B cell (primary cell): Measurements from ENCODE around the gene SIGLEC10. TPM values are rescaled to one million over a fixed set of nuclear protein-coding genes. Genes with fewer than 3 reads are reported as not detected.

Source experiments
- ATAC-seq: fragments of 200-7000 bp; cut with Tn5 transposase; one replicate; pipeline ENCODE4 v1.10.0; 2021; ENCODE audit warnings: low read depth, mild to moderate bottlenecking, moderate number of reproducible peaks, moderate library complexity
- CTCF ChIA-PET: fragments of 350-600 bp; sonication (Branson Sonifier 250); formaldehyde crosslinking; loops from one replicate; lab custom pipeline; 2021; ENCODE audit warnings: antibody characterized with exemption, inconsistent platforms; lab: Charles Lee
- POLR2A ChIA-PET: fragments of 350-600 bp; sonication (Branson Sonifier 250); formaldehyde crosslinking; loops from one replicate; lab custom pipeline; 2021; ENCODE audit warnings: antibody characterized with exemption; lab: Charles Lee
- DNase-seq: peaks from one replicate; pipeline ENCODE4 v3.0.0; 2013
- H2AFZ ChIP-seq: 2 replicates; pipeline ENCODE4 v1.6.1; 2012; ENCODE audit warnings: mild to moderate bottlenecking, low read depth, low read length; ENCODE audit not compliant: insufficient read depth, poor library complexity, severe bottlenecking
- H3K27ac ChIP-seq, 2 donors: 1 replicate in 1 of 2; 2 replicates in 1 of 2; pipeline ENCODE4 v1.5.1; 2012 to 2013; ENCODE audit warnings: low read length in 2 of 2, mild to moderate bottlenecking in 2 of 2, moderate library complexity in 1 of 2
- H3K27me3 ChIP-seq, 4 experiments: fragments of 200-600 bp in 1 of 4; sonication (generic) in 1 of 4; replicated peaks in 1 of 4; 1 replicate in 2 of 4; 2 replicates in 2 of 4; pipeline versions ENCODE4 v1.6.1 to v1.7.0; 2013 to 2016; ENCODE audit warnings: low read length in 3 of 4, mild to moderate bottlenecking in 2 of 4, mixed read lengths in 1 of 4, moderate library complexity in 1 of 4; ENCODE audit not compliant: insufficient read depth in 4 of 4, control insufficient read depth in 3 of 4; ENCODE audit errors: control extremely low read depth in 1 of 4
- H3K36me3 ChIP-seq, 2 experiments: replicated peaks in 1 of 2; 1 replicate in 1 of 2; 2 replicates in 1 of 2; pipeline versions ENCODE4 v1.6.1 to v1.7.1; 2013; ENCODE audit warnings: low read length in 1 of 2; ENCODE audit not compliant: insufficient read depth in 2 of 2, control insufficient read depth in 1 of 2; ENCODE audit errors: control extremely low read depth in 1 of 2, extremely low read depth in 1 of 2
- H3K4me1 ChIP-seq, 2 donors: fragments of 200-600 bp in 1 of 2; sonication (generic) in 1 of 2; 1 replicate in 1 of 2; 2 replicates in 1 of 2; pipeline versions ENCODE4 v1.5.1 to v1.6.1; 2013 to 2017; ENCODE audit warnings: low read length in 2 of 2; ENCODE audit not compliant: control insufficient read depth in 2 of 2, insufficient read depth in 2 of 2
- H3K4me2 ChIP-seq: replicated peaks from 2 replicates; pipeline ENCODE3; 2012; ENCODE audit warnings: mild to moderate bottlenecking, low read depth, low read length; ENCODE audit not compliant: poor library complexity, severe bottlenecking
- H3K4me3 ChIP-seq, 5 experiments: fragments of 200-600 bp in 1 of 5; sonication (generic) in 1 of 5; 1 replicate in 3 of 5; 2 replicates in 2 of 5; pipeline versions ENCODE4 v1.5.1 to v1.7.0; 2011 to 2016; ENCODE audit warnings: low read length in 4 of 5, mild to moderate bottlenecking in 4 of 5, low read depth in 2 of 5, control low read depth in 1 of 5, moderate library complexity in 1 of 5; ENCODE audit not compliant: insufficient read depth in 1 of 5; ENCODE audit errors: control extremely low read depth in 1 of 5, extremely low read depth in 1 of 5
- H3K79me2 ChIP-seq: fragments of 200-600 bp; sonication (generic); one replicate; pipeline ENCODE4 v1.6.0; 2016; ENCODE audit warnings: low read length; ENCODE audit not compliant: control insufficient read depth, insufficient read depth
- H3K9ac ChIP-seq: fragments of 200-600 bp; sonication (generic); 2 replicates; pipeline ENCODE4 v1.6.1; 2017; ENCODE audit warnings: mild to moderate bottlenecking, low read length, moderate library complexity
- H3K9me3 ChIP-seq, 3 donors: one replicate each; pipeline versions ENCODE4 v1.6.1 to v1.7.1; 2013; ENCODE audit warnings: low read length in 2 of 3; ENCODE audit not compliant: control insufficient read depth in 2 of 3, insufficient read depth in 1 of 3; ENCODE audit errors: control extremely low read depth in 1 of 3
- H4K20me1 ChIP-seq: 2 replicates; pipeline ENCODE4 v1.6.0; 2012; ENCODE audit warnings: mild to moderate bottlenecking, low read length; ENCODE audit not compliant: insufficient read depth, control insufficient read depth, poor library complexity, severe bottlenecking
- H3K27ac Mint-ChIP-seq: one replicate; pipeline ENCODE4 v1.8.0; 2021; ENCODE audit warnings: mixed read lengths
- H3K27me3 Mint-ChIP-seq: one replicate; pipeline ENCODE4 v1.8.0; 2021; ENCODE audit warnings: mixed read lengths
- H3K4me1 Mint-ChIP-seq: one replicate; pipeline ENCODE4 v1.8.0; 2021; ENCODE audit warnings: mixed read lengths
- H3K4me3 Mint-ChIP-seq: one replicate; pipeline ENCODE4 v1.8.0; 2021; ENCODE audit warnings: mixed read lengths
- H3K9me3 Mint-ChIP-seq: one replicate; pipeline ENCODE4 v1.8.0; 2022; ENCODE audit warnings: mixed read lengths; ENCODE audit not compliant: insufficient read depth
- CTCF ChIP-seq: fragments of 200-600 bp; IDR thresholded peaks from one replicate; pipeline ENCODE4 v1.8.0; 2022; ENCODE audit warnings: antibody characterized with exemption, mild to moderate bottlenecking
- EZH2 ChIP-seq: IDR thresholded peaks from 2 replicates; pipeline ENCODE4 v1.6.1; 2012; ENCODE audit warnings: borderline replicate concordance, low read depth, mild to moderate bottlenecking, moderate library complexity, low read length; ENCODE audit not compliant: insufficient read depth, poor library complexity, severe bottlenecking
- WGBS: methylation state at CpG from one replicate; pipeline ENCODE4 v1.1.5; 2013; ENCODE audit warnings: missing lambda C conversion rate; ENCODE audit not compliant: insufficient coverage; 5-methylcytosine and 5-hydroxymethylcytosine counted together
- intact Hi-C: fragments of 100-400 bp; cut with micrococcal nuclease; formaldehyde crosslinking; loops from one replicate; pipeline ENCODE4 v1.10.0; 2022
- polyA plus RNA-seq: library from polyadenylated mRNA; depleted of rRNA; stranded (reverse); fragments of >200 nt; gene quantifications from 2 replicates; pipeline ENCODE4 v1.2.3, GENCODE V29; 2012
- total RNA-seq, 2 donors: library from RNA; stranded (reverse); fragments of 120-200 nt in 1 of 2; gene quantifications; 1 replicate in 1 of 2; 2 replicates in 1 of 2; pipeline versions ENCODE4 v1.2.3 to v1.2.4, GENCODE V29; 2013 to 2022

The SIGLEC10 gene
- total and polyA plus RNA-seq, 2 donors (not counting 1 experiment from before 2014, with no cell fraction given): 49.1 to 87.6 TPM

DNA sequence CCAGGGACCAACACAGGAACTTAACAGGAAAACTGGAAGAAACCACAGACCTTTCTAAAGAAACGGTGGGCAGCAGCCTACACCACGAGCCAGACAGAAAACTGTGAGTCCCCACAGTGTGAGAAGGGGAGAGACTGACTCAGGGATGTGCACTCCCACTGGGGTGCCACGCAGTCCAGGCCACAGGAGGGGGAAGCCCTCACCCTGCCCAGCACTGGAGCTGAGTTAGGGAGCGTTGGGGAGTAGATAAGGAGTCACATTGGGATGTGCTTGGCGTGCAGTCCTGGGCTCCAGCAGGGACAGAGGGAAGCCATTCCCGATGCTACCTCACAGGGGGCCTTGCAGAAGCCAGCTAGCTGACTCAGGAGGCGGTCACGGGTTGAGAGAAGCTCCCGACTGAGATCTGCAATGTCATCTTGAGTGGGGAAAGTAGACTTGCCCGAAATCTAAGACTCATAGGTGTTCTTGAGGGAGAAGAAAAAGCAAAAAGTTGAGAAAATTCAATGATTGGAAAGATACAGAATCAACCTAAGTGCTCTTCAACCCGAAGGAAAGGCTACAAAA is 23.5 kb upstream of the SIGLEC10 start:
- Histone ChIP-seq H3K79me2 (no peaks in the 10 kb centered on the region), H3K4me1 (peaks cover 20 to 32% of the 10 kb centered on the region in 2 donors), H3K4me2 (peak overlapping the region; percentile 60), H3K9ac (peak overlapping the region; percentile 41), H3K36me3 (no peaks in the 10 kb centered on the region), H4K20me1 (no peaks in the 10 kb centered on the region), H2AFZ (peak overlapping the region; percentile 4), H3K9me3 (peaks cover 0 to 5% (median 0%) of the 10 kb centered on the region in 3 donors), H3K4me3 (peak overlapping the region in 2 of 5 experiments; percentile 5 to 37), H3K27ac (peak overlapping the region; percentile 53 to 71), H3K27me3 (peaks cover 0 to 11% (median 2%) of the 10 kb centered on the region in 4 experiments)
- H3K27me3 Mint-ChIP-seq: peaks cover 22% of the 10 kb centered on the region
- TF ChIP-seq CTCF (no peak), EZH2 (no peak)
- intact Hi-C loops: loop anchor here (1.0 kb wide), 4 partner anchors 24 to 74 kb away; partner anchors contain the start of gene SIGLEC10
- H3K27ac Mint-ChIP-seq: peak overlapping the region; percentile 83
- ATAC-seq (no peak), DNase-seq (peak; percentile 47)
- H3K4me3 Mint-ChIP-seq: peak overlapping the region; percentile 71
- no peaks in the 10 kb centered on the region for H3K9me3 Mint-ChIP-seq
- 4% methylated on average over 9 of the region's 11 CpGs for WGBS
- ChIA-PET POLR2A (interaction anchor here (0.7 to 1.0 kb wide), 2 partner anchors 23 to 45 kb away, joined by 3 read pairs; partner anchors contain the start of gene SIGLEC10), CTCF (interaction anchor here (0.7 to 9.7 kb wide), 14 partner anchors 12 to 219 kb away, joined by 3 to 112 read pairs (median 7); partner anchors contain the start of genes ETFB, SIGLEC10 and VSIG10L)
- H3K4me1 Mint-ChIP-seq: peaks cover 32% of the 10 kb centered on the region

GRCh38 chr19:51440052-51440451 is 22.6 kb upstream of the SIGLEC10 start:
- Histone ChIP-seq H4K20me1 (no peaks in the 10 kb centered on the region), H3K9me3 (peaks cover 0 to 5% (median 0%) of the 10 kb centered on the region in 3 donors), H3K4me2 (no peak overlapping the region), H3K27ac (no peak overlapping the region), H3K27me3 (peaks cover 0 to 13% (median 1%) of the 10 kb centered on the region in 4 experiments), H3K4me3 (no peak overlapping the region), H2AFZ (no peak overlapping the region), H3K36me3 (no peaks in the 10 kb centered on the region), H3K79me2 (no peaks in the 10 kb centered on the region), H3K9ac (no peak overlapping the region), H3K4me1 (peaks cover 20 to 32% of the 10 kb centered on the region in 2 donors)
- no peaks in the 10 kb centered on the region for H3K9me3 Mint-ChIP-seq
- peaks cover 32% of the 10 kb centered on the region for H3K4me1 Mint-ChIP-seq
- TF ChIP-seq CTCF: no peak
- ChIA-PET CTCF (interaction anchor here (1.2 to 9.7 kb wide), 11 partner anchors 13 to 220 kb away, joined by 3 to 112 read pairs (median 7); partner anchors contain the start of genes ETFB, SIGLEC10 and VSIG10L), POLR2A (no interaction called here)
- WGBS: 100% methylated on average over 1 of the region's 2 CpGs
- peak overlapping the region; percentile 50 for H3K27ac Mint-ChIP-seq
- ATAC-seq (no peak), DNase-seq (no peak)
- H3K27me3 Mint-ChIP-seq: peaks cover 20% of the 10 kb centered on the region
- intact Hi-C loops: no loop called here
- H3K4me3 Mint-ChIP-seq: no peak overlapping the region
